Tibial nerve (tissue), 4 donors: Measurements from ENCODE around the gene RIPOR1.

Experiments
- CTCF ChIP-seq, 5 experiments: fragments of 200-600 bp in 3 of 5; fragments of 450-650 bp in 2 of 5; sonication (generic) in 3 of 5; IDR thresholded peaks; one replicate each; pipeline ENCODE4 v1.5.1; 2016 to 2019; ENCODE audit warnings: antibody characterized with exemption in 5 of 5, mild to moderate bottlenecking in 3 of 5, moderate library complexity in 2 of 5
- EP300 ChIP-seq, 2 donors: sonication (generic); formaldehyde crosslinking; IDR thresholded peaks; one replicate each; pipeline ENCODE4 v1.6.1; 2017; ENCODE audit warnings: antibody characterized with exemption in 2 of 2, mild to moderate bottlenecking in 1 of 2
- POLR2A ChIP-seq, 2 donors: fragments of 450-650 bp; IDR thresholded peaks; one replicate each; pipeline ENCODE4 v1.6.1; 2017; ENCODE audit warnings: antibody characterized with exemption in 2 of 2, mild to moderate bottlenecking in 2 of 2, moderate library complexity in 2 of 2

DNA sequence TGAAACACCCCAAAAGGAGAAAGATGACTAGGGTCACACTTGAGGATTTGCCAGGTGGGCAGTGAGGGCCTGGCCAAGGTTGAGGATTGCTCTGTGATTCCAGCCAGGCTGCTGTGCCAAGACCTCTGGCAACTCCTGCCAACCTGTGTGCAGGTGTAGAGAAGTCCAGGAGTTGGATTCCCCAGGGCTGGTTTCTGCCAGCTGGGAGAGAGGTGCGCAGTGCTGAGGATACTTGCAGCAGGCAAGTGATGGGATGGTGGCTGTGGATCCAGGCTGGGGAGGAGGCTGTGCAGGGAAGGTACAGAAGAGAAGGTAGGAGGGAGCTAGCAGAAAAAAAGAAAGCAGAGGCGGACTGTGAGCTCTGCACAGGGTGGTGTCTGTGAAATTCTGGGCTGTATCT, 6.6 kb downstream of the RIPOR1 start:
- TF ChIP-seq POLR2A (IDR thresholded peaks at IDR 0.05): no peak
- TF ChIP-seq CTCF (IDR thresholded peaks at IDR 0.05): no peak
- TF ChIP-seq EP300 (IDR thresholded peaks at IDR 0.05): no peak
